H1 (cell line): ENCODE data around the gene RPL19. TPM values are rescaled to one million over a fixed set of nuclear protein-coding genes. Genes with fewer than 3 reads are reported as not detected.

ENCODE experiments used
- CTCF ChIA-PET: fragments of 300-600 bp; sonication (Branson Sonifier 250); formaldehyde crosslinking; loops from one replicate; lab custom pipeline; 2021; ENCODE audit not compliant: partially characterized antibody; lab: Charles Lee
- POLR2A ChIA-PET: fragments of 300-600 bp; sonication (Branson Sonifier 250); formaldehyde crosslinking; loops from one replicate; lab custom pipeline; 2021; ENCODE audit warnings: inconsistent platforms; ENCODE audit not compliant: partially characterized antibody; lab: Charles Lee
- DNase-seq, 2 experiments: peaks; one replicate each; pipeline versions ENCODE4 v3.0.0 to v3.0.0-alpha.2; 2010 to 2022; ENCODE audit warnings: low spot score in 2 of 2, low read depth in 1 of 2, mixed read lengths in 1 of 2
- FAIRE-seq: peaks from 2 replicates; lab custom pipeline; 2011; peaks lifted over from hg19 to GRCh38; lab: Jason Lieb, UNC
- H2AFZ ChIP-seq: 2 replicates; pipeline ENCODE4 v1.8.1; 2012; ENCODE audit warnings: low read length, inconsistent platforms
- H2AK5ac ChIP-seq: 2 replicates; pipeline ENCODE4 v1.6.1; 2013; ENCODE audit warnings: low read depth, low read length
- H2BK120ac ChIP-seq: replicated peaks from 2 replicates; pipeline ENCODE3; 2013; ENCODE audit warnings: low read depth, low read length, inconsistent platforms
- H2BK12ac ChIP-seq: 2 replicates; pipeline ENCODE4 v1.6.1; 2013; ENCODE audit warnings: low read depth, low read length
- H2BK15ac ChIP-seq: 2 replicates; pipeline ENCODE4 v1.6.1; 2013; ENCODE audit warnings: low read length
- H2BK20ac ChIP-seq: 2 replicates; pipeline ENCODE4 v1.6.1; 2013; ENCODE audit warnings: low read length
- H2BK5ac ChIP-seq: 2 replicates; pipeline ENCODE4 v1.6.1; 2013; ENCODE audit warnings: low read depth, low read length
- H3K14ac ChIP-seq: 2 replicates; pipeline ENCODE4 v1.6.1; 2013; ENCODE audit warnings: inconsistent platforms; ENCODE audit not compliant: insufficient read length
- H3K18ac ChIP-seq: 2 replicates; pipeline ENCODE4 v1.6.1; 2013; ENCODE audit warnings: low read length; ENCODE audit errors: extremely low read depth
- H3K23ac ChIP-seq: 2 replicates; pipeline ENCODE4 v1.6.1; 2013; ENCODE audit warnings: inconsistent platforms; ENCODE audit not compliant: insufficient read length
- H3K23me2 ChIP-seq: 2 replicates; pipeline ENCODE4 v1.6.1; 2013; ENCODE audit warnings: low read depth, low read length
- H3K27ac ChIP-seq: 2 replicates; pipeline ENCODE4 v1.6.1; 2011; ENCODE audit warnings: low read depth, low read length, inconsistent platforms
- H3K27me3 ChIP-seq, 4 experiments: replicated peaks in 1 of 4; 1 replicate in 1 of 4; 2 replicates in 3 of 4; pipeline versions ENCODE4 v1.6.1 to v1.8.1; 2011 to 2013; ENCODE audit warnings: low read length in 3 of 4, mild to moderate bottlenecking in 3 of 4, inconsistent platforms in 2 of 4, mixed read lengths in 2 of 4, moderate library complexity in 1 of 4; ENCODE audit not compliant: control insufficient read depth in 3 of 4, insufficient read depth in 3 of 4; ENCODE audit errors: extremely low read depth in 1 of 4
- H3K36me3 ChIP-seq, 4 experiments: 2 replicates each; pipeline versions ENCODE4 v1.6.1 to v1.8.1; 2011 to 2013; ENCODE audit warnings: mild to moderate bottlenecking in 4 of 4, low read length in 3 of 4, moderate library complexity in 2 of 4, control low read depth in 1 of 4, inconsistent platforms in 1 of 4; ENCODE audit not compliant: insufficient read depth in 4 of 4, control insufficient read depth in 2 of 4
- H3K4ac ChIP-seq: replicated peaks from 2 replicates; pipeline ENCODE3; 2013; ENCODE audit warnings: low read length, low read depth, mixed read lengths, inconsistent platforms; ENCODE audit not compliant: insufficient read length
- H3K4me1 ChIP-seq, 4 experiments: replicated peaks in 1 of 4; 1 replicate in 1 of 4; 2 replicates in 3 of 4; pipeline versions ENCODE4 v1.6.1 to v1.8.1; 2011 to 2013; ENCODE audit warnings: low read length in 3 of 4, inconsistent platforms in 2 of 4, mixed read lengths in 1 of 4; ENCODE audit not compliant: insufficient read depth in 4 of 4, control insufficient read depth in 3 of 4
- H3K4me2 ChIP-seq, 2 experiments: 2 replicates each; pipeline versions ENCODE4 v1.6.1 to v1.8.1; 2011 to 2013; ENCODE audit warnings: low read depth in 2 of 2, low read length in 2 of 2, control low read depth in 1 of 2, inconsistent platforms in 1 of 2, mild to moderate bottlenecking in 1 of 2; ENCODE audit not compliant: insufficient read depth in 1 of 2
- H3K4me3 ChIP-seq, 4 experiments: fragments of 200-600, 300-600 bp in 1 of 4; sonication (generic), shearing (Covaris generic), sonication (Bioruptor Twin) in 1 of 4; 2 replicates each; pipeline versions ENCODE4 v1.5.1 to v1.8.1; 2011 to 2016; ENCODE audit warnings: low read length in 4 of 4, low read depth in 3 of 4, control low read depth in 2 of 4, inconsistent platforms in 2 of 4, mild to moderate bottlenecking in 2 of 4, mixed read lengths in 1 of 4, moderate library complexity in 1 of 4; ENCODE audit not compliant: insufficient read depth in 2 of 4; ENCODE audit errors: extremely low read depth in 1 of 4
- H3K56ac ChIP-seq: replicated peaks from 2 replicates; pipeline ENCODE3; 2013; ENCODE audit warnings: low read depth, mild to moderate bottlenecking, mixed read lengths, low read length, inconsistent platforms; ENCODE audit not compliant: insufficient read length
- H3K79me1 ChIP-seq: 2 replicates; pipeline ENCODE4 v1.6.1; 2013; ENCODE audit warnings: low read depth, low read length, control low read depth
- H3K79me2 ChIP-seq, 2 experiments: 2 replicates each; pipeline versions ENCODE4 v1.6.1 to v1.8.1; 2012 to 2013; ENCODE audit warnings: low read length in 2 of 2, mild to moderate bottlenecking in 2 of 2, inconsistent platforms in 1 of 2; ENCODE audit not compliant: insufficient read depth in 2 of 2, control insufficient read depth in 1 of 2
- H3K9ac ChIP-seq, 4 experiments: replicated peaks in 1 of 4; 1 replicate in 1 of 4; 2 replicates in 3 of 4; pipeline versions ENCODE4 v1.6.1 to v1.8.1; 2011 to 2013; ENCODE audit warnings: low read depth in 3 of 4, low read length in 3 of 4, control low read depth in 2 of 4, mild to moderate bottlenecking in 2 of 4, moderate library complexity in 2 of 4, inconsistent platforms in 1 of 4; ENCODE audit errors: extremely low read depth in 1 of 4
- H3K9me3 ChIP-seq, 2 experiments: 2 replicates each; pipeline versions ENCODE4 v1.6.1 to v1.8.1; 2012 to 2013; ENCODE audit warnings: mild to moderate bottlenecking in 2 of 2, moderate library complexity in 2 of 2, control low read depth in 1 of 2, inconsistent platforms in 1 of 2, low read depth in 1 of 2, low read length in 1 of 2, mixed read lengths in 1 of 2; ENCODE audit not compliant: insufficient read depth in 2 of 2
- H4K20me1 ChIP-seq, 2 experiments: replicated peaks in 1 of 2; 2 replicates each; pipeline versions ENCODE3 to v1.8.1; 2011 to 2013; ENCODE audit warnings: inconsistent platforms in 2 of 2, low read length in 2 of 2, mild to moderate bottlenecking in 1 of 2; ENCODE audit not compliant: insufficient read depth in 2 of 2, control insufficient read depth in 1 of 2
- H4K5ac ChIP-seq: 2 replicates; pipeline ENCODE4 v1.6.1; 2013; ENCODE audit warnings: low read length, low read depth, mixed read lengths, inconsistent platforms; ENCODE audit not compliant: insufficient read length
- H4K8ac ChIP-seq: 2 replicates; pipeline ENCODE4 v1.8.0; 2013; ENCODE audit warnings: mild to moderate bottlenecking, moderate library complexity, low read length, inconsistent platforms; ENCODE audit not compliant: insufficient read depth; ENCODE audit errors: extremely low read depth
- H4K91ac ChIP-seq: replicated peaks from 2 replicates; pipeline ENCODE3; 2013; ENCODE audit warnings: low read length, mixed read lengths, inconsistent platforms; ENCODE audit not compliant: insufficient read length
- CHD2 ChIP-seq: IDR thresholded peaks from 2 replicates; pipeline ENCODE4 v1.6.1; 2012; ENCODE audit warnings: low read length, improper control_type of control experiment
- EGR1 ChIP-seq: IDR thresholded peaks from 2 replicates; pipeline ENCODE4 v1.6.1; 2011; ENCODE audit warnings: low read depth, low read length, borderline replicate concordance
- EZH2 ChIP-seq: fragments of 200-600 bp; sonication (generic); IDR thresholded peaks from 2 replicates; pipeline ENCODE4 v1.7.1; 2012; ENCODE audit warnings: low read depth, mild to moderate bottlenecking, moderate library complexity, low read length, inconsistent platforms; ENCODE audit not compliant: severe bottlenecking
- GTF2F1 ChIP-seq: IDR thresholded peaks from 2 replicates; pipeline ENCODE4 v1.6.1; 2012; ENCODE audit warnings: low read depth, low read length, improper control_type of control experiment, borderline replicate concordance
- KDM4A ChIP-seq: IDR thresholded peaks from one replicate; pipeline ENCODE4 v1.7.1; 2012; ENCODE audit warnings: low read depth, mild to moderate bottlenecking, moderate library complexity, low read length, inconsistent platforms; ENCODE audit not compliant: severe bottlenecking
- PHF8 ChIP-seq: fragments of 200-600 bp; sonication (generic); conservative IDR thresholded peaks from 2 replicates; pipeline ENCODE4 v1.7.1; 2012; ENCODE audit warnings: low read depth, mild to moderate bottlenecking, inconsistent platforms, low read length, moderate library complexity
- RBBP5 ChIP-seq: IDR thresholded peaks from 2 replicates; pipeline ENCODE4 v1.7.1; 2012; ENCODE audit warnings: low read depth, mild to moderate bottlenecking, inconsistent platforms, low read length, moderate library complexity, borderline replicate concordance
- RXRA ChIP-seq: IDR thresholded peaks from 2 replicates; pipeline ENCODE4 v1.6.1; 2011; ENCODE audit warnings: low read depth, mild to moderate bottlenecking, low read length, moderate library complexity; ENCODE audit not compliant: insufficient read depth
- SUZ12 ChIP-seq: fragments of 200-600 bp; sonication (generic); IDR thresholded peaks from 2 replicates; pipeline ENCODE4 v1.6.1; 2012; ENCODE audit warnings: mild to moderate bottlenecking, inconsistent platforms, low read length, moderate library complexity, mixed read lengths
- TBP ChIP-seq: IDR thresholded peaks from 2 replicates; pipeline ENCODE4 v1.6.1; 2011; ENCODE audit warnings: low read depth, low read length, improper control_type of control experiment
- WGBS, 2 experiments: shearing (Covaris generic) in 1 of 2; methylation state at CpG; one replicate each; pipeline versions ENCODE4 v1.1.6 to v1.1.7; 2013 to 2015; ENCODE audit warnings: low lambda C conversion rate in 2 of 2, mixed read lengths in 2 of 2, inconsistent platforms in 1 of 2, low coverage in 1 of 2, missing lambda C conversion rate in 1 of 2; ENCODE audit not compliant: insufficient replicate concordance in 2 of 2, insufficient coverage in 1 of 2, insufficient read length in 1 of 2; ENCODE audit errors: extremely low coverage in 1 of 2, missing lambda C conversion rate in 1 of 2; 5-methylcytosine and 5-hydroxymethylcytosine counted together
- polyA plus RNA-seq, 7 experiments: library from polyadenylated mRNA; depleted of rRNA in 3 of 7; stranded (reverse) in 5 of 7; unstranded in 2 of 7; fragments of >200 nt in 5 of 7; fragments of 200-250 nt in 2 of 7; gene quantifications; 1 replicate in 5 of 7; 2 replicates in 1 of 7; 4 replicates in 1 of 7; pipeline versions ENCODE4 v1.2.1 to v1.2.3, GENCODE V29; 2011 to 2013; ENCODE audit warnings: missing spikeins in 2 of 7, mixed read lengths in 2 of 7
- total RNA-seq: library from RNA; stranded (reverse); fragmentation: NEBNext Ultra II Directional; extraction: Animal tissue kit (Norgen Biotek cat#: 25700); gene quantifications from 2 replicates; pipeline ENCODE4 v1.2.1, GENCODE V29; 2021

Gene RPL19
- total and polyA plus RNA-seq, 2 of the 8 experiments (the other 6 are each of a cell fraction or from before 2014, with no cell fraction given) = 2,108 to 2,182 TPM

DNA sequence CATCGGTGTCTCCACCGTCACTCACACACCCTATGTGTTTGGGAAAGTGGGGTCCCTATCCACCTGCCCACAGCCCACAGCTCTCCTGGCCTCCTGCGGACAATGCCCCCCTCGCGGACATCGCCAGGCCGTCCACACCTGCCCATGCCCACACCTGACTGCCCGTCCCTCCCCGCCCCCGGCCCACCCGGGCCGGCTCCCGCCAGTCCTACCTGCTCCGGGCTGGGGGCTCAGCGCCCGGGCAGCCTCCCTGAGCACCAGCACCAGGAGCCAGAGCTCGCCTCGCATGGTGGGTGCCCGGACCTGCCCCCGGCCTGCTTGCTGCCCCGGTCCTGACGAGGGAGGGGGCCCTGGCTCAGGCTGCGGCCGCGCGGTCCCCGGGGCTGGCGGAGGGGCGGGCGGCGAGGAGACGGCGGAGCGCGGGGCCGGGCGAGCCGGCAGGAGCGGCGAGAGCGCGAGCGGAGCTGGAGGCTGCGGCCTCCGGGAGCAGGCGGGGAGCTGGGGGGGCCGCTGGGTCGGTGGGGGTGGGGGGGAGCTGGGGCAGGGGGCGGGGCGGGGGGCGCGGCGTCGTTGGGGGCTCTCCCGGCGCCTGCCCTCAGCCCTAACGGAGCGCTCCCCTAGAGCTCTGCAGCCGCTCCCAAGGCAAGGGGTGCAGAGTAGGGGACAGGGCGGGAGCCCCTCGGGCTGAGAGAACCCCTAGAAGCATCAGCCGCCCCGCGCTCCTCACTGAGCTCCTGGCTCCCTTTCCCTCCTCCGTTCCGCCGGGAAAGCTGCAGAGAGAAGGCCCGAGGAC is 48.7 kb upstream of the RPL19 start, which contains the start of gene PLXDC1:
TSS of gene PLXDC1 (minus strand) at position 488 of the 793 bp plus-strand sequence. CDS start at position 288, 200 bp downstream.
- H2BK12ac ChIP-seq = no peak within 1 kb of the TSS
- FAIRE-seq (no peak), DNase-seq (peak in 1 of 2 experiments; percentile 71)
- no peak within 1 kb of the TSS for H2AK5ac ChIP-seq
- no peak within 1 kb of the TSS for H3K14ac ChIP-seq
- no peak within 1 kb of the TSS for H3K23ac ChIP-seq
- peak within 1 kb of the TSS; percentile 53 to 95 for H3K4me2 ChIP-seq
- H3K9me3 ChIP-seq = no peaks in the 10 kb centered on the region
- H4K5ac ChIP-seq = no peak within 1 kb of the TSS
- H2BK20ac ChIP-seq = no peak within 1 kb of the TSS
- ChIA-PET POLR2A (interaction anchor here (0.7 to 2.8 kb wide), 4 partner anchors 26 to 168 kb away, joined by 3 to 13 read pairs (median 4); no protein-coding TSS in a partner anchor), CTCF (interaction anchor here (0.5 to 10.1 kb wide), 29 partner anchors 12 to 229 kb away, joined by 3 to 163 read pairs (median 4); partner anchors contain the start of genes ARL5C, FBXO47 and LASP1NB)
- no peak within 1 kb of the TSS; the same call in 1 of the 2 replicates for H4K8ac ChIP-seq
- 0 out of 2 replicates have a peak within 1 kb of the TSS, but pooled peaks have one; percentile 18 for H2AFZ ChIP-seq
- no peaks in the 10 kb centered on the region for H3K36me3 ChIP-seq
- H3K9ac ChIP-seq = peak within 1 kb of the TSS in 2 of 4 experiments; percentile 5 to 45; a peak in 1 of 7 replicates
- H3K27me3 ChIP-seq = peaks cover 3 to 18% (median 15%) of the 10 kb centered on the region in 4 experiments
- H3K79me1 ChIP-seq = no peaks in the 10 kb centered on the region
- no peak within 1 kb of the TSS for H2BK120ac ChIP-seq
- H2BK15ac ChIP-seq = no peak within 1 kb of the TSS
- peaks cover 0 to 20% (median 6%) of the 10 kb centered on the region in 4 experiments; a peak in 4 of 7 replicates for H3K4me1 ChIP-seq
- no peak within 1 kb of the TSS for H3K27ac ChIP-seq
- H3K4me3 ChIP-seq = peak within 1 kb of the TSS; percentile 45 to 100 (median 87)
- no peak within 1 kb of the TSS for H2BK5ac ChIP-seq
- no peak within 1 kb of the TSS for H3K56ac ChIP-seq
- no peak within 1 kb of the TSS; the same call in 1 of the 2 replicates for H3K18ac ChIP-seq
- H4K20me1 ChIP-seq = no peaks in the 10 kb centered on the region
- peaks cover 26% of the 10 kb centered on the region for H3K23me2 ChIP-seq
- 3% methylated on average over 27 of the region's 68 CpGs; no CpG with 5 or more reads in 1 of the 2 experiments for WGBS, 2 experiments
- H4K91ac ChIP-seq = no peak within 1 kb of the TSS
- H3K4ac ChIP-seq = no peak within 1 kb of the TSS
- no peaks in the 10 kb centered on the region for H3K79me2 ChIP-seq
- no peak for TF ChIP-seq TBP
- TF ChIP-seq CHD2 = no peak
- TF ChIP-seq EGR1 = no peak
- TF ChIP-seq EZH2 = peak; percentile 48
- no peak for TF ChIP-seq PHF8
- TF ChIP-seq RXRA = no peak
- 0 out of 2 replicates have a peak, but pooled peaks have one; percentile 35 for TF ChIP-seq RBBP5
- TF ChIP-seq KDM4A = peak; percentile 57
- TF ChIP-seq SUZ12 = peak; percentile 40
- no peak for TF ChIP-seq GTF2F1
